ENCODE measurements around the gene PCTP. TPM values are rescaled to one million over a fixed set of nuclear protein-coding genes. Genes with fewer than 3 reads are reported as not detected.

The PCTP gene
- total RNA-seq, 1 donor from 2014 or later, result 8.6 TPM

DNA sequence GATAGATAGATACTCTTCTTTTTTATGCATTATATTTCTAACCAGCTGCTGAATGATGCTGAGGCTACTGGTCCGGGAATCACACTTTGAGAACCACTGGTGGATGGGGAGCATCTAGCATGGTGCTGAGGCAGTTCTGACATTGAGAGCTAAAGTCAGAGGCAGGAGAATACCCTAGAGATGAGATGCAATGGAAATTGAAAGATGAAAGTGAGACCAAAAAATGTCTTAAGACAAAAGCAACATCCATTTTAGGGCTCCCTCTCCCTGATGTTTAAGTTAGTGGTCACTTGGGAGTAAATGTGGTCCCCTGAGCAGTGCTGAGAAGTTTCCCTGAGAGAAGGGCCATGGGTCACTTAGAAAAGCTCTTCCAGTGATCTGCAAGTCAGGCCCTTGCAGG, 6.8 kb downstream of the PCTP start:
- Histone ChIP-seq H3K27ac (no peak overlapping the region), H3K4me3 (no peak overlapping the region), H3K4me1 (peaks cover 24% of the 10 kb centered on the region), H3K36me3 (no peaks in the 10 kb centered on the region), H3K9me3 (no peaks in the 10 kb centered on the region), H3K27me3 (no peaks in the 10 kb centered on the region)
- intact Hi-C loops (cut with DNase I), result no loop called here
- no peak for DNase-seq (ENCODE audit: extremely low spot score in 2 of 2)
- no peak for TF ChIP-seq POLR2A (IDR thresholded peaks at IDR 0.05)
- TF ChIP-seq POLR2AphosphoS5 (IDR thresholded peaks at IDR 0.05; ENCODE audit: insufficient read depth in 1 of 2, low read depth in 1 of 2), result no peak
- no peak for TF ChIP-seq CTCF (IDR thresholded peaks at IDR 0.05)

- H3K9me3 ChIP-seq, result no peaks in the 10 kb centered on the region
- H3K4me3 ChIP-seq, result no peak overlapping the region
- no peak for TF ChIP-seq POLR2A (IDR thresholded peaks at IDR 0.05)
- TF ChIP-seq CTCF (IDR thresholded peaks at IDR 0.05), result no peak
- no peak for TF ChIP-seq POLR2AphosphoS5 (IDR thresholded peaks at IDR 0.05; ENCODE audit: insufficient read depth in 1 of 2, low read depth in 1 of 2)
- intact Hi-C loops (cut with DNase I), result no loop called here
- peaks cover 19% of the 10 kb centered on the region for H3K4me1 ChIP-seq
- H3K36me3 ChIP-seq, result no peaks in the 10 kb centered on the region
- H3K27me3 ChIP-seq, result no peaks in the 10 kb centered on the region
- no peak for DNase-seq (ENCODE audit: extremely low spot score in 2 of 2)
- H3K27ac ChIP-seq, result no peak overlapping the region
Measured at GRCh38 chr17:55758171-55758570, 7.3 kb downstream of the PCTP start.

GRCh38 chr17:55760643-55761355, 9.9 kb downstream of the PCTP start:
- Histone ChIP-seq H3K36me3 (no peaks in the 10 kb centered on the region), H3K27me3 (no peaks in the 10 kb centered on the region), H3K27ac (no peak overlapping the region), H3K4me3 (no peak overlapping the region), H3K9me3 (no peaks in the 10 kb centered on the region), H3K4me1 (peaks cover 10% of the 10 kb centered on the region)
- TF ChIP-seq POLR2AphosphoS5 (IDR thresholded peaks at IDR 0.05; ENCODE audit: insufficient read depth in 1 of 2, low read depth in 1 of 2) (no peak), CTCF (IDR thresholded peaks at IDR 0.05) (no peak), POLR2A (IDR thresholded peaks at IDR 0.05) (no peak)
- DNase-seq (ENCODE audit: extremely low spot score in 2 of 2), result no peak
- intact Hi-C loops (cut with DNase I), result no loop called here

DNA sequence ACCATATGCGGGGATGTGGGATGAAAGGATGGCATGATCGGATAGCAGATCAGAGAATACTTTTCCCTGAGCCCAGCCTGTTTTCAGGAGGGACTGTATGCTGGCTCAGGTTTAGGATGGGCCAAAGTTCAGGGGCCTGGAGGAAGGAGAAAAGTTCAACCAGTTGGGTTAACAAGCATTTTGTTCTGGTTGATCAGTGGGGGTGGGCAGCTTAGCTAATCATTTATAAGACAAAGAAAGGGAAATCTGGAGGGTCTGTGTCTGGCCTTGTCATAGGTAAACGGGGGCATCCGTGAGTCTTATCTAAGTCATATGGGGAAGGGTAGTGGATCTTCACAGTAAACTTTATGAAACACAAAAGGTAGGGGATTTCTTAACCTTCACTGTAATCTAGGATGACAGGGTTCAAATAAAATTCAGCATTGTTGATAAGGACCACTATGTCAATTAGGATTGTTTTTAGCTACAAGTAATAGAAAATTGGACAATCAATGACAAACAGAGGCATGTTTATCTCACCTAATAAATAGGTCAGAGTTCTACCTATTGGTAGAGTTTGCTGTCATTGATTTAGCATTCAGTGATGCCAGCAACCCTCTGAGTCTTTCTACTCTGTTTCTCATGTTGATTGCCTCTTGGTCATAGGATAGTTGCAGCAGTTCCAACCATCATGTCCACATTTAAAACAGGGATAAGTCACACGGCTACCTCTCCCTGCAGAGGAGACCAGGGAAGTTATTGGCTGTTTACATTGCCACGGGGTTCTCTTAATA, 11.4 kb downstream of the PCTP start:
- intact Hi-C loops (cut with DNase I), result no loop called here
- Histone ChIP-seq H3K4me1 (peaks cover 10% of the 10 kb centered on the region), H3K27ac (no peak overlapping the region), H3K9me3 (no peaks in the 10 kb centered on the region), H3K4me3 (no peak overlapping the region), H3K27me3 (no peaks in the 10 kb centered on the region), H3K36me3 (no peaks in the 10 kb centered on the region)
- no peak for DNase-seq (ENCODE audit: extremely low spot score in 2 of 2)
- TF ChIP-seq POLR2A (IDR thresholded peaks at IDR 0.05) (no peak), CTCF (IDR thresholded peaks at IDR 0.05) (no peak), POLR2AphosphoS5 (IDR thresholded peaks at IDR 0.05; ENCODE audit: insufficient read depth in 1 of 2, low read depth in 1 of 2) (no peak)

GRCh38 chr17:55763856-55764255, 13.0 kb downstream of the PCTP start:
- Histone ChIP-seq H3K4me1 (peaks cover 10% of the 10 kb centered on the region), H3K27ac (no peak overlapping the region), H3K27me3 (no peaks in the 10 kb centered on the region), H3K36me3 (no peaks in the 10 kb centered on the region), H3K4me3 (no peak overlapping the region), H3K9me3 (no peaks in the 10 kb centered on the region)
- intact Hi-C loops (cut with DNase I), result no loop called here
- TF ChIP-seq POLR2A (IDR thresholded peaks at IDR 0.05), result no peak
- TF ChIP-seq CTCF (IDR thresholded peaks at IDR 0.05), result no peak
- no peak for TF ChIP-seq POLR2AphosphoS5 (IDR thresholded peaks at IDR 0.05; ENCODE audit: insufficient read depth in 1 of 2, low read depth in 1 of 2)
- no peak for DNase-seq (ENCODE audit: extremely low spot score in 2 of 2)

Measured in vagina (tissue), 2 donors.